Measurements from ENCODE around the gene NEMP2. TPM values are rescaled to one million over a fixed set of nuclear protein-coding genes. Genes with fewer than 3 reads are reported as not detected.
"Not testable (repeated sequence)": the region's sequence is repeated elsewhere in the genome, so short reads cannot be mapped to it uniquely, and the experiment has no call there.

NEMP2 gene
- polyA plus RNA-seq, 2 of the 4 experiments (the other 2 are of a cell fraction), result 7.1 to 22.0 TPM

- ATAC-seq (no peak), FAIRE-seq (no peak), DNase-seq (ENCODE audit: low read depth in 1 of 2, low spot score in 1 of 2) (no peak)
- ChIA-PET POLR2A (no interaction called here), CTCF (interaction anchor here (1.2 kb wide), 1 partner anchor 12 kb away, joined by 3 read pairs; no protein-coding TSS in a partner anchor)
- Histone ChIP-seq H3K4me3 (no peak overlapping the region), H3K9me3 (no peaks in the 10 kb centered on the region), H3K4me1 (peaks cover 34% of the 10 kb centered on the region), H3K27ac (peak overlapping the region in 1 of 2 experiments; percentile 39; a peak in 1 of 6 replicates), H3K4me2 (no peak overlapping the region)
- TF ChIP-seq HMGXB4 (CRISPR knock-in tag; IDR thresholded peaks at IDR 0.05; ENCODE audit: borderline replicate concordance) (no peak), CEBPB (IDR thresholded peaks at IDR 0.05) (no peak), MAX (IDR thresholded peaks at IDR 0.05) (no peak), E2F6 (IDR thresholded peaks at IDR 0.05; ENCODE audit: borderline replicate concordance, low read depth) (no peak), CHD2 (IDR thresholded peaks at IDR 0.05; ENCODE audit: low read length, partially characterized antibody) (no peak), FOSB (CRISPR knock-in tag; IDR thresholded peaks at IDR 0.05) (no peak), EHMT2 (IDR thresholded peaks at IDR 0.05; ENCODE audit: low read depth) (no peak), MAFK (IDR thresholded peaks at IDR 0.05; ENCODE audit: partially characterized antibody) (no peak), HEYL (CRISPR knock-in tag; IDR thresholded peaks at IDR 0.05) (no peak), SREBF2 (IDR thresholded peaks at IDR 0.05) (no peak), POLR2A (IDR thresholded peaks at IDR 0.05; ENCODE audit: low read length) (no peak), CHD4 (IDR thresholded peaks at IDR 0.05; ENCODE audit: borderline replicate concordance) (no peak), KDM1A (IDR thresholded peaks at IDR 0.05; ENCODE audit: low read depth) (no peak), RAD21 (conservative IDR thresholded peaks at IDR 0.05 in 1 of 2, IDR thresholded peaks at IDR 0.05 in 1 of 2) (no peak), PHF8 (IDR thresholded peaks at IDR 0.05; ENCODE audit: borderline replicate concordance, low read depth) (no peak)
- 69% methylated on average over 1 of the region's 1 CpG for WGBS (ENCODE audit: missing lambda C conversion rate)
Observed at GRCh38 chr2:190499273-190499672, 35.2 kb downstream of the NEMP2 start.

GRCh38 chr2:190497428-190497827 lies 37.1 kb downstream of the NEMP2 start:
- Histone ChIP-seq H3K27ac (peak overlapping the region; percentile 5 to 6; a peak in 1 of 6 replicates), H3K9me3 (no peaks in the 10 kb centered on the region), H3K4me2 (peak overlapping the region; percentile 9; the same call in 1 of the 3 replicates), H3K4me1 (peaks cover 33% of the 10 kb centered on the region), H3K4me3 (no peak overlapping the region)
- ChIA-PET POLR2A (no interaction called here), CTCF (no interaction called here)
- peak in 1 of 2 experiments; percentile 60 for DNase-seq (ENCODE audit: low read depth in 1 of 2, low spot score in 1 of 2)
- 76% methylated on average over 4 of the region's 4 CpGs for WGBS (ENCODE audit: missing lambda C conversion rate)
- ATAC-seq, result peak; percentile 24 to 61; a peak in 3 of 6 replicates
- TF ChIP-seq EHF (CRISPR knock-in tag; IDR thresholded peaks at IDR 0.05) (no peak), BHLHE40 (IDR thresholded peaks at IDR 0.05; ENCODE audit: low read depth, low read length) (no peak), CTCF (IDR thresholded peaks at IDR 0.05) (no peak), NR3C1 (IDR thresholded peaks at IDR 0.05) (no peak), RAD21 (conservative IDR thresholded peaks at IDR 0.05 in 1 of 2, IDR thresholded peaks at IDR 0.05 in 1 of 2) (no peak), CBX2 (IDR thresholded peaks at IDR 0.05; ENCODE audit: borderline replicate concordance, low read depth) (no peak), EP300 (IDR thresholded peaks at IDR 0.05) (no peak), RNF2 (IDR thresholded peaks at IDR 0.05; ENCODE audit: borderline replicate concordance, low read depth) (no peak), ZFP36 (IDR thresholded peaks at IDR 0.05; ENCODE audit: borderline replicate concordance, partially characterized antibody) (no peak), ZSCAN20 (CRISPR knock-in tag; IDR thresholded peaks at IDR 0.05) (no peak), USF2 (IDR thresholded peaks at IDR 0.05) (no peak), TFCP2L1 (CRISPR knock-in tag; IDR thresholded peaks at IDR 0.05) (no peak), CEBPB (IDR thresholded peaks at IDR 0.05) (no peak), KDM5A (IDR thresholded peaks at IDR 0.05) (no peak), POLR2A (IDR thresholded peaks at IDR 0.05; ENCODE audit: low read length) (no peak), GATA3 (IDR thresholded peaks at IDR 0.05; ENCODE audit: borderline replicate concordance) (no peak), PHF8 (IDR thresholded peaks at IDR 0.05; ENCODE audit: borderline replicate concordance, low read depth) (no peak)
- FAIRE-seq, result no peak

- CTCF ChIA-PET, result interaction anchor here (0.6 kb wide), 1 partner anchor 815 kb away, joined by 4 read pairs; no protein-coding TSS in a partner anchor
- H3K27ac ChIP-seq; POLR2A ChIA-PET; H3K9me3 ChIP-seq; H3K4me3 ChIP-seq; ATAC-seq; FAIRE-seq; DNase-seq (ENCODE audit: low read depth in 1 of 2, low spot score in 1 of 2); H3K4me2 ChIP-seq: not testable (repeated sequence)
- peaks cover 15% of the 10 kb centered on the region for H3K4me1 ChIP-seq
- WGBS (ENCODE audit: missing lambda C conversion rate), result 92% methylated on average over 3 of the region's 3 CpGs
Observed at GRCh38 chr2:190494600-190495227, 39.8 kb downstream of the NEMP2 start.

Data from A549 (cell line).